Esophagus squamous epithelium (tissue), 5 donors: Measurements from ENCODE around the gene MLPH. TPM values are rescaled to one million over a fixed set of nuclear protein-coding genes. Genes with fewer than 3 reads are reported as not detected.

ENCODE experiments used
- DNase-seq: peaks from one replicate; lab custom pipeline; 2025; lab: John Stamatoyannopoulos, UW
- H3K27ac ChIP-seq, 4 donors: fragments of 200-600 bp; sonication (generic); one replicate each; pipeline ENCODE4 v1.5.1; 2016 to 2019; ENCODE audit warnings: mild to moderate bottlenecking in 1 of 4
- H3K27me3 ChIP-seq, 4 donors: fragments of 200-600 bp; sonication (generic); 1 replicate in 3 of 4; 2 replicates in 1 of 4; pipeline versions ENCODE4 v1.5.1 to v1.6.0; 2017 to 2021; ENCODE audit warnings: antibody characterized with exemption in 1 of 4
- H3K36me3 ChIP-seq, 3 donors: fragments of 200-600 bp; sonication (generic); one replicate each; pipeline ENCODE4 v1.5.1; 2016 to 2019
- H3K4me1 ChIP-seq, 3 donors: fragments of 200-600 bp; sonication (generic); one replicate each; pipeline ENCODE4 v1.5.1; 2017 to 2019
- H3K4me3 ChIP-seq, 4 donors: fragments of 200-600 bp; sonication (generic); 1 replicate in 3 of 4; 2 replicates in 1 of 4; pipeline ENCODE4 v1.5.1; 2016 to 2019; ENCODE audit warnings: mild to moderate bottlenecking in 2 of 4, moderate library complexity in 1 of 4
- H3K9me3 ChIP-seq, 3 donors: fragments of 200-600 bp; sonication (generic); one replicate each; pipeline ENCODE4 v1.5.1; 2016 to 2019
- POLR2A ChIP-seq, 4 donors: fragments of 450-650 bp; IDR thresholded peaks; one replicate each; pipeline ENCODE4 v1.6.1; 2017; ENCODE audit warnings: antibody characterized with exemption in 4 of 4, mild to moderate bottlenecking in 4 of 4, moderate library complexity in 3 of 4
- WGBS, 2 donors: methylation state at CpG; one replicate each; pipeline ENCODE4 v1.1.5; 2018; 5-methylcytosine and 5-hydroxymethylcytosine counted together
- intact Hi-C: fragments of 100-400 bp; cut with DNase I; formaldehyde crosslinking; loops from one replicate; pipeline ENCODE4 v1.15.0; 2022
- total RNA-seq, 4 donors: library from RNA; depleted of rRNA; stranded (reverse); fragments of >200 nt; gene quantifications; one replicate each; pipeline ENCODE4 v1.1.0, GENCODE V29; 2016
- TF ChIP-seq, protein P1 (sequence below), 6 experiments: fragments of 450-650 bp in 4 of 6; fragments of 200-600 bp in 2 of 6; sonication (generic) in 2 of 6; IDR thresholded peaks; one replicate each; pipeline ENCODE4 v1.5.1; 2016 to 2019; ENCODE audit warnings: antibody characterized with exemption in 6 of 6, mild to moderate bottlenecking in 4 of 6, moderate library complexity in 4 of 6
- donor health status: DM: yes; HTN: yes; CAD: no.

Gene MLPH
- total RNA-seq, 4 donors from 2014 or later, result 1.8 to 10.5 (median 7.6) TPM

DNA sequence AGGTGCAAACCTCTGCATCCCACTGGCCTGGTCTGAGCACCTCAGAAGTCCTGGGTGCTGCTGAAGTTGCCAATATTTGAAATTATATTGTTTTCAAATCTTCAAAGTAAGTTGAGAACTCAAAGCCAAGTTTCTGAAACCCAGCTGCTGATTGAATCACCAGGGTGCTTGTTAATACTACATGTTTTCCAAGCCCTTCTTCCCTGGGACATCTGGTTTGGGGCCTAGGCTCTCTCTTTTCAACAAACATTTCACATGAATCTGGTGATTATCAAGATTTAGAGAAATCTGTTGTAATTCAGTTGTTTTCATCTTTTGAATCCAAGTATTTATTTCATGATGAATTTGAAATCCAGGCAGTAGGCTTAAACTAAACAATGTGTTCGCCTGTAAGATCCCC is 24.4 kb downstream of the MLPH start:
- H3K9me3 ChIP-seq, result no peaks in the 10 kb centered on the region
- no peak for DNase-seq
- no peaks in the 10 kb centered on the region for H3K36me3 ChIP-seq
- H3K4me1 ChIP-seq, result peaks cover 0 to 21% (median 7%) of the 10 kb centered on the region in 3 donors
- no peak overlapping the region for H3K4me3 ChIP-seq
- no peaks in the 10 kb centered on the region for H3K27me3 ChIP-seq
- H3K27ac ChIP-seq, result peak overlapping the region in 3 of 4 donors; percentile 38 to 76 (median 68)
- intact Hi-C loops, result loop anchor here (2.0 kb wide), 1 partner anchor 61 kb away; no protein-coding TSS in a partner anchor
- WGBS, 2 donors, result 89 to 90% methylated on average over 1 of the region's 1 CpG
- no peak for TF ChIP-seq POLR2A (IDR thresholded peaks at IDR 0.05)
- TF ChIP-seq, protein P1, sequence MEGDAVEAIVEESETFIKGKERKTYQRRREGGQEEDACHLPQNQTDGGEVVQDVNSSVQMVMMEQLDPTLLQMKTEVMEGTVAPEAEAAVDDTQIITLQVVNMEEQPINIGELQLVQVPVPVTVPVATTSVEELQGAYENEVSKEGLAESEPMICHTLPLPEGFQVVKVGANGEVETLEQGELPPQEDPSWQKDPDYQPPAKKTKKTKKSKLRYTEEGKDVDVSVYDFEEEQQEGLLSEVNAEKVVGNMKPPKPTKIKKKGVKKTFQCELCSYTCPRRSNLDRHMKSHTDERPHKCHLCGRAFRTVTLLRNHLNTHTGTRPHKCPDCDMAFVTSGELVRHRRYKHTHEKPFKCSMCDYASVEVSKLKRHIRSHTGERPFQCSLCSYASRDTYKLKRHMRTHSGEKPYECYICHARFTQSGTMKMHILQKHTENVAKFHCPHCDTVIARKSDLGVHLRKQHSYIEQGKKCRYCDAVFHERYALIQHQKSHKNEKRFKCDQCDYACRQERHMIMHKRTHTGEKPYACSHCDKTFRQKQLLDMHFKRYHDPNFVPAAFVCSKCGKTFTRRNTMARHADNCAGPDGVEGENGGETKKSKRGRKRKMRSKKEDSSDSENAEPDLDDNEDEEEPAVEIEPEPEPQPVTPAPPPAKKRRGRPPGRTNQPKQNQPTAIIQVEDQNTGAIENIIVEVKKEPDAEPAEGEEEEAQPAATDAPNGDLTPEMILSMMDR (IDR thresholded peaks at IDR 0.05), result no peak

DNA sequence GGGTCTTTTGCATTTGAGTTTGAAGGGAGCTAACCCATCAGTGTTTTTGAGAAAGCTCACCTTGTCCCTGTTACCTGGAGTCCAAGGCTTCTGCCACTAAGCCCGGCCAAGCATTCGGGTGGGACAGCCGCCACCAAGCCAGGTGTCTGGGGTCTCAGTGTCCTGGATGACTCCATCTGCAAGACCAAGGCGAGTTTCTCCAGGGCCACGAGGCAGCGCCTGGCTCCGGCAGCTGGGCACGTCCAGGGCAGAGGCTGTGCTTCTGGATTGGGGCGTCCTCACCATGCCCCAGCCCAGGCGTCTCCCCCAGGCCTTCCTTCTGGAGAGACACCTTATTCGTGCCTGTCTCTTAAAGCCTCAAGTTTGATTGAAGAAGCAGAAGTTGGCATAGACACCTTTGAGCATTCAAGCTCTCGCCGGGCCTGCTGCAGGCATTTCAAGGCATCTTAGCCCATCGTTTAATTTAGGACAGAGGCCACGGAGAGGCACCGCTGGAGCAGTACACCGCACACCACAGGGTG is 24.9 kb downstream of the MLPH start:
- Histone ChIP-seq H3K36me3 (no peaks in the 10 kb centered on the region), H3K4me1 (peaks cover 0 to 21% (median 7%) of the 10 kb centered on the region in 3 donors), H3K27me3 (no peaks in the 10 kb centered on the region), H3K9me3 (no peaks in the 10 kb centered on the region), H3K27ac (peak overlapping the region in 3 of 4 donors; percentile 38 to 76 (median 68)), H3K4me3 (no peak overlapping the region)
- intact Hi-C loops, result loop anchor here (2.0 kb wide), 1 partner anchor 61 kb away; no protein-coding TSS in a partner anchor
- WGBS, 2 donors, result 63 to 76% methylated on average over 8 to 12 of the region's 17 CpGs
- TF ChIP-seq, protein P1 (IDR thresholded peaks at IDR 0.05), result no peak
- TF ChIP-seq POLR2A (IDR thresholded peaks at IDR 0.05), result no peak
- DNase-seq, result no peak

DNA sequence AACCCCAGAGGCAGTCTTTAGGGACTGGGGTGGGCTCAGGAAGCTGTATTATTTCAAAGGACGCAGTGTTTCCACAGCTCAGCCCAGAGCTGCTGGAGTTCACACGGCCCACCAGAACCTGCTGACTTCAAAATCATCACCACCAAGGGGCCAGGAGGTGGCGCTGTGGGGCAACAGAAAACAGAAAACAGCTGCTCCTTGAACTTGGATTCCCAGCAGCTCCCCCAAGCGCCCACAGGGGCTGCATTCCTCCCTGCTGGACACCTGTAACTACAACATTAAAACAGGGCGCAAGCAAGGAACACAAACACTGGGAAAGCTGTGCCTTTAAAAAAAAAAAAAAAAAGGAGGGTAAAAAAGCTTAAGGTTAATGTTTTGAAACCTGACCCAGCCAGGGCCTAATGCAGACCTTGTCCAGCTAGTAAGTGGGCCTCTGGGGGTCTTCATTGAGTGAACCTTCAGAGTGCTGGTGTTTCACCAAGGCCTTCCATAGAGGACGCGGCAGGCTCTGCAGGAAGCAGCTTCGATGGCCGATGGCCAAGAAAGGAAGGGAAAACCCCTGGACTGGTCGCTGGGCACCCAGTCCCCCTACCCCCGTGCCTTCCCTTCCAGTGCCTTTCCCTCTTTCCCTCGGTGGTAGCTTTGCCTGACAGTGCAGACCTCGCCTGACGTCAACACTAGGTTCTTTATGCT is 25.9 kb downstream of the MLPH start:
- Histone ChIP-seq H3K27me3 (no peaks in the 10 kb centered on the region), H3K4me1 (peaks cover 0 to 21% (median 7%) of the 10 kb centered on the region in 3 donors), H3K9me3 (no peaks in the 10 kb centered on the region), H3K36me3 (no peaks in the 10 kb centered on the region), H3K27ac (peak overlapping the region in 2 of 4 donors; percentile 38 to 68), H3K4me3 (no peak overlapping the region)
- WGBS, 2 donors, result 32 to 39% methylated on average over 12 of the region's 14 CpGs
- intact Hi-C loops, result no loop called here
- TF ChIP-seq, protein P1 (IDR thresholded peaks at IDR 0.05), result peak; percentile 72 to 94 (median 88)
- no peak for TF ChIP-seq POLR2A (IDR thresholded peaks at IDR 0.05)
- no peak for DNase-seq

DNA sequence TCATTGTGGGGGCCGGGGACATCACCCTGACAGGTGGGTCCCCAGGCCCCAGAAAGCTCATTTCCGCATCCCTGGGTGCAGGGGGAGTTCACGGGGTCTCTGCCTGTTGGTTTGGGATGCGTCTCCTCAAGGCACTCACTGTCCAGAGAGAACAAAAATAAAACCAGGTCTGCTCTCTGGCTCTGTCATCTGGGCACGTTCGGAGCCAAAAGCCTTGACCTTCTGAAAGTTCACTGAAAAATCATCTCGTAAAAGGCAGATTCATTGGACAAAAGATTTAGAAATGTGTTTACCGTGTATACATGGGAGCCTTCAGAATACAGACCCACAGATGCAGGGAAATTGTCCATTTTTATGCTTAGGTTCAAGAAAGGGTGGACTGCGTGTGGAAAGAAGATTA is 26.6 kb downstream of the MLPH start:
- H3K36me3 ChIP-seq, result no peaks in the 10 kb centered on the region
- intact Hi-C loops, result no loop called here

More for the DNA sequence above, 26.6 kb downstream of the MLPH start:
- no peak for TF ChIP-seq POLR2A (IDR thresholded peaks at IDR 0.05)
- TF ChIP-seq, protein P1 (IDR thresholded peaks at IDR 0.05), result no peak
- WGBS, 2 donors, result 87 to 89% methylated on average over 6 to 7 of the region's 9 CpGs
- DNase-seq, result no peak
- Histone ChIP-seq H3K27me3 (no peaks in the 10 kb centered on the region), H3K4me1 (peaks cover 0 to 21% (median 7%) of the 10 kb centered on the region in 3 donors), H3K27ac (no peak overlapping the region), H3K9me3 (no peaks in the 10 kb centered on the region), H3K4me3 (no peak overlapping the region)
